GM21737 (cell line): ENCODE measurements around the gene PRSS57.

Experiments used
- ATAC-seq: cut with Tn5 transposase; IDR thresholded peaks from one replicate; pipeline ENCODE4 v1.9.1; 2021; ENCODE audit warnings: mild to moderate bottlenecking, moderate library complexity; ENCODE audit not compliant: unreplicated experiment

PRSS57 gene

DNA sequence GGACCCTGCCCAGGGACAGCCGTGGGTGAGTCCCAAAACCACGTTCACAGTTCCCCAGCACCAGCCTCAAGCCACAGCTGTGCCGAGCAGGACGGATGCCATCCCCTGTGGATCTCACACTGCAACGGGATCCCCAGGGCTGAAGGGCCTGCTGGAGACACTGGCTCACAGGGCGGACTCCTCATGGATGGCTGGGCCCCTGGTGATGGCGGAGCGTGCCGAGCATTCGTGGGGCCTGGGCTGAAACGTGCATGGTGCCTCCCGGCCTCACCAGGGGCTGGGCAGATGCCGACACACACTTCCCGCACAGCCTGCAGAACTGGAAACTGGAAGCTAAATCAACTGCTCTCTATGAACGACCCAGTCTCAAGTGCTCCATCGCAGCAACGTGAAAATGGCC is 41.8 kb downstream of the PRSS57 start:
- ATAC-seq = no peak

GRCh38 chr19:652467-653389 is 42.5 kb downstream of the PRSS57 start:
- ATAC-seq = no peak

- no peak for ATAC-seq
Observed at GRCh38 chr19:651991-652390, 43.3 kb downstream of the PRSS57 start.

DNA sequence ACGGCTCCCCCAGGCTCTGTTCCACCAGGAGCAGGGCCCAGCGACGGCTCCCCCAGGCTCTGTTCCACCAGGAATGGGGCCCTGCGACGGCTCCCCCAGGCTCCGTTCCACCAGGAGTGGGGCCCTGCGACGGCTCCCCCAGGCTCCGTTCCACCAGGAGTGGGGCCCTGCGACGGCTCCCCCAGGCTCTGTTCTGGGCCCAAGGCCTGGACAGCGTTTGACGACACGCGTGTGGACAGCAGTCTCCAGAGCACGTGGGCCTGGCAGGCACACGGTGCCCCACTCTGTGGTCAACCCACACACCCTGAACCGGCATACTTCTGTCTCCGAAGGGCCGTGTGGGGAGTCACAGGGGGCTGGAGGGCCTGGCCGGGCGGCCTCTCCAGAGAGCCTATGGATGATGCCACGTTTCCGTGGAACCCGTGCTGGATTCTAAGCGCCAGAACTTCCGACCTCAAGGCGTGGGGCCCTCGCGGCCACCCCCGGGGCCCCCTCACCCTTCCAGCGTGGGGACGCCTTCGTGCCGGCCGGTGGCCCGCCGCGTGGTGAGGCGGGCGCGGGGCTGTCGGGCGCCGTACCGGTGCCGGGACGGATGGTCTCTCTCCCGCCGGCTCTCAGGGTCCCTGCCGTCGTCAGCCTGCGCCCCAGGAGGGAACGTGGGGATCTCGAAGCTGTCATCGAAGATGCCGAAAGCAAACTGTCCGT is 44.0 kb downstream of the PRSS57 start:
- no peak for ATAC-seq

GRCh38 chr19:650121-650520 is 45.1 kb downstream of the PRSS57 start:
- ATAC-seq = no peak

GRCh38 chr19:648904-649801 is 46.1 kb downstream of the PRSS57 start:
- no peak for ATAC-seq

DNA sequence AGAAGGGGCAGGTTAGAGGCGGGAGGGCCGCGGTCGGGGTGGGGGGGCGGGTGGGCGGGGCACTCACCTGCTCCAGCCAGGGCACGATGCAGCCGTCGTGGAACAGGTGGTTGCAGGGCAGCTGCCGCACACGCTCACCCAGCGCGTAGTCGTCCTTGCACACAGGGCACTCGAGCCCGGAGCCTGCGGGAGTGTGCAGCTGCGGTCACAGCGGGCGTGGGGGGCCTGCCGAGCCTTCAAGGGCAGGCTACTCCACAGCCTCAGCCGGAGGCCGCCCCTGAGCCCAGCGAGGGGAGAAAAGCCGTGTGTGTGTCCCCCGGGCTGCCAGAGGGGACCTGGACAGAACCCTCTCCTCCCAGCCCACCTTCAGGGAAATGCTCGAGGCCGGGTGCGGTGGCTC is 46.9 kb downstream of the PRSS57 start:
- ATAC-seq = no peak

DNA sequence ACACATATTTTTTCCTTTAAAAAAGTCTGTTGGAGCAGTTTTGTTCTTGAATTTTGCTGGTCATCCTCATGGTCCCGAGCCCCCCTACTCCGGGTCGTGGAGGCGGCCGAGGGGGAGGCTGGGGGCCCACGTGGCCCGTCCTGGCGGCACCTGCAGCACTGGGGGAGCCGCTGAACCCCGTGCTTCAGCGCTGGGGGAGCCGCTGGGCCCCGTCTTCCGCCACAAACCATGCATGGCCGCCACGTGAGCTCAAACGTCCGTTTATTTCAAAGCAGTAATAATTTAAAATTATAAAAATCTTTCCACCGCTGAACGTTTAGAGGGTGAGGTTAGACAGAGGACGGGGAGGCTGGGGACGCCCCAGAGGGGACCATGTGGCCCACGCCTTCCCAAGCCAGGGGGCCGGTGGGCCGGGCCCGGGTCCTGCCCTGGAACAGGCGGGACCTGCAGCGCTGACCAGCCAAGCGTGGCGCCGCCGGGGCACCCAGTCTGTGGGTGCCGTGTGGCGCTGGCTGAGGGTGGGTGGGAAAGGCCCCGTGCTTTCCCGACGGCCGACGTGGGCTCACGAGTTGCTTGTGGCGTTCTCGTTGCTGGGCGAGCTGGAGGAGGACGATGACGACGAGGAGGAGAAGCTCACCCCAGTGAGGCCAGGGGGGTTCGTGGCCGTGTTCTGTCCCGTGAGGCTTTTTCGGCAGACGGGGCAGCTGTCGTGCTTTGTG is 47.5 kb downstream of the PRSS57 start:
- ATAC-seq = no peak

DNA sequence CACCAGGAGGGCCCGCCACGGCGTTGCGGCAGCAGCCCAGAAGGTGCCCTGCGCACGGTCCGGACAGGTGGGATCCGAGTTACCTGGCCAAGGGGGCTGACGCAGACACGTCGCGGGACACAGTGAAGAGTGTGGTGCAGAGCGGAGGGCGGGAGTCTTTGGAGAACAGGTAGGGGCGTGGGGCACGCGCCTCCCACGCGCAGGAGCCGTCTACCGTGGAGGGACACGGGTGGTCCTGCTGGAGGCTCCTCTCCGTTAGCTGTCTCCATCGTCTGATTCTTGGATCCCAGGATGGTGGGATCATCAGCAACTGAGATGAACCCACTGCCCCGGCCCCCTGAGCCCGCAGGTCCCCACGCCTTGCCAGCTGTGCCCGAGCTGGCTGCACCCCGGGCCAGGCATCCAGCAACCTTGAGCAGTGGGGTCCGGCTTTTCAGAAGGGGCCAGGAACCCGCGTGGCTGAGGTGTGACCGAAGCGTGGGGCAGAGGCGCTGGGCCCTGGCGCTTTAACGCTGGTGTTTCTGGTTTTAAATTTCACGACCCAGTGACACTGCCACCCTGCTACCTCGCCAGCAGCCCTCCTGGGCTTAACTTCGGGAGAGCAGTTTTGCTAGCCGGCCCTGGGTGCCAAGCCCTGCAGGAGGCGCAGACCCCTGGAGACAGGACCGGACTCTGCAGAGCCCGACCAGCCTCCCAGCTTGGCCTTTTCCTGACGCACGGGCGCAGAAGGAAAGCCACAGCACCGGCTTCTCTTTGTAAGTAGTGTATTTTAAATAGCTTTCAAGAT is 48.3 kb downstream of the PRSS57 start:
- no peak for ATAC-seq

- no peak for ATAC-seq
Observed at GRCh38 chr19:645912-646778, 49.1 kb downstream of the PRSS57 start.

DNA sequence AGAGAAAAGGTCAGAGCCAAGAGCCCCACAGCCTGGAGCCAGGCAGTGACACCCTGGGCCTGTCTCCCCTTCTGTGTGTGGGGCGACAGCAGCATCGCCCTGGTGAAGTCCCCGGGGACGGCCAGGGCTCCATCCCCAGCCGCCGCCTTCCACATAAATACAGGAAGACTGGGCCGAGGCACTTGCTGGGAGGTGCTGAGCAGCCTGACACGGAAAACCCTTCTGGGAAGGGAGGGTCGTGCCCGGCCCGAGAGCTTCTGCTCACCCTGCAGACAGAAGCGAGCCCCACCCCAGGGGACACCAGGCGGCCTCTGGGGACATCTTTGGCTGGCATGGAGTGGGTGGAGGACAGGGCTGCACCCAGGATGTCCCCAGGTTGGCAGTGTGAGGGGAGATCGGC is 50.5 kb downstream of the PRSS57 start:
- ATAC-seq = no peak

DNA sequence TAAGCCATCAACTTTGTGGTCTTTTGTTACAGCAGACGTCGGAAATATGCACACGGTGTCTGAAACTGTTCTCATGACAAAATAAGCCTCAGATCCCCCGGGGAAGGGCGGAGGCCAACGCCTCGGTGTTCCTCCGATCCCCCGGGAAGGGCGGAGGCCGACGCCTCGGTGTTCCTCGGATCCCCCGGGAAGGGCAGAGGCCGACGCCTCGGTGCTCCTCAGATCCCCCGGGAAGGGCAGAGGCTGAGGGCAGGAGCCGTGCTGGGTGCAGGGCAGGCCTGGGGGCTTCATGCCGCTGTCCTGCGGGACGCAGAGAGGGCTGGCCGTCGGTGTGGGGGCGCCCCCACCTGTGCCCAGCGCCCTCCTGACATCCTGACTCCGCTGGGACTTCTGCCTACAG is 50.9 kb downstream of the PRSS57 start:
- no peak for ATAC-seq

DNA sequence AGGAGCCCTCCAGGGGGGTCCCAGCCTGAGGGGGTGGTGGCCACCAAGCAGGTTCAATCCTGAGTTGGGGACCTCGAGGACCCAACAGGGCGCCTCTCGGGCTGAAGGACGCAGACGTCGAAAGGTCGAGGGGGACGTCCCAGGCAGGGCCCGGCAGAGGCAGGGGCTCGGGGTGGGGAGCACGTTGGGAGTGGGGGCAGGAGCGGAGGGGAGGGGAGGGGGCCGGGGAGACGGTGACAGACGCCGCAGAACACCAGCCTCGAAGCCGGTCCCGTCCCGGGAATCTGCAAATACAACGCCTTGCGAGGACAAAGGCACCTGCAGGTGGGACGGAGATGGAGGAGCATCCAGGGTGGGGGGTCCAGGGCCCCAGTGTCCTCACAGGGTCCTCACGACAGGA is 51.5 kb downstream of the PRSS57 start:
- no peak for ATAC-seq

- no peak for ATAC-seq
Observed at GRCh38 chr19:642767-643727, 52.2 kb downstream of the PRSS57 start.

- ATAC-seq = no peak
Observed at GRCh38 chr19:641702-642101, 53.5 kb downstream of the PRSS57 start.

- ATAC-seq = no peak
Observed at GRCh38 chr19:640606-641189, 54.6 kb downstream of the PRSS57 start.

GRCh38 chr19:640161-640558 is 55.1 kb downstream of the PRSS57 start:
- ATAC-seq = no peak
